NCI-H1417 (cell line): Measurements from ENCODE around the gene UGT1A4.

Experiments used
- DNase-seq, 3 experiments: peaks; one replicate each; lab custom pipeline; 2025; lab: John Stamatoyannopoulos, UW

The UGT1A4 gene

GRCh38 chr2:233718552-233718951 lies at the start of gene UGT1A4:
Gene UGT1A4, plus strand, starts transcription at chr2:233718736. Its CDS starts 85 bp downstream, at chr2:233718821.
- peak in 1 of 3 experiments; percentile 7 for DNase-seq

DNA sequence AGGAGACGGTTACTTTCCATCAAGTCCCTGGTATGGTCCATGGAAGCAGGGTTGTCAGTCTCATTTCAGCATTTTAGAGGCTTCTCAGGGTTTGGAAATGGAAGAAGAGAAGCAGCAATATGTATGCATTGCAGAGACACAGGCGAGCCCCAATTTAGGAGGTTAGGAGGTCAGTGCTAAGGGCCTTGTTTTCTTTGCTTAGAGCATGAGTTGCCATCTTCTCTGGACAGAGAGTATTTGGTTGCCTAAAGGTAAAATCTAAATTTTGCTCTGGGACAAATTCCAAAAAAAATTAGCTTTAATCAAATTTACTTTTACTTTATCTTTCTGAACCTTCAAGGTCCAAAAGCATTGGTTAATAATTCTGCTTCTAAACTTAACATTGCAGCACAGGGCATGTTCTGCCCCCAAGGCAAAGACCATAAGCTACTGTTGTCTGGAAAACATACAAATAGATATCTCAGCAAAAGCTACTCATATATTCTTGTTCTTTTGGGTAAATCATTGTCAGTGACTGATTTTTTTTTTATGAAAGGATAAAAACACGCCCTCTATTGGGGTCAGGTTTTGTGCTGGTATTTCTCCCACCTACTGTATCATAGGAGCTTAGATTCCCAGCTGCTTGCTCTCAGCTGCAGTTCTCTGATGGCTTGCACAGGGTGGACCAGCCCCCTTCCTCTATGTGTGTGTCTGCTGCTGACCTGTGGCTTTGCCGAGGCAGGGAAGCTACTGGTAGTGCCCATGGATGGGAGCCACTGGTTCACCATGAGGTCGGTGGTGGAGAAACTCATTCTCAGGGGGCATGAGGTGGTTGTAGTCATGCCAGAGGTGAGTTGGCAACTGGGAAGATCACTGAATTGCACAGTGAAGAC lies 47.0 kb upstream of the UGT1A4 start, which contains the start of gene UGT1A9:
UGT1A9 (plus strand) TSS at position 609 of the 872 bp plus-strand sequence; CDS start at position 646, 37 bp downstream.
- no peak for DNase-seq

- no peak for DNase-seq
Observed at GRCh38 chr2:233672886-233673285, 45.6 kb upstream of the UGT1A4 start.

- no peak for DNase-seq
Observed at GRCh38 chr2:233673896-233674295, 44.6 kb upstream of the UGT1A4 start.

GRCh38 chr2:233674314-233674713 lies 44.2 kb upstream of the UGT1A4 start:
- DNase-seq = no peak

DNA sequence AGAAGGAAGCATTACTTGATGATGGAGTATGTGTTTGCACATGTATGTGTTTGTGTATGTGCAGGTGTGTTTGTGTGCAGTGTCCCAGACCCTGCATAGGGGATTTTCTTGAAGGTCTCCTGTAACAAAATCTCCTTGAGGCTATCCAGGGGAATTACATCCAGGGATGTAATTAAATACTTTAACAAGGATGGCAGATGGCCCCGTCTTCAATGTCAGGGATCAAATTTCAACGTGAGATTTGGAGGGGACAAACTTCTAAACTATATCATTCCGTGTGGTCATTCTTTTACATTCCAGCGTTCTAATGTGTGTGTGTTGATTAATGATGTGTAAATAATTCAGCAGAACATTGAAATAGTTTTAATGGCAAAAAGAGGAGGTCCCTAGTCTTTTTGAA lies 43.5 kb upstream of the UGT1A4 start:
- peak in 1 of 3 experiments; percentile 37 for DNase-seq

DNA sequence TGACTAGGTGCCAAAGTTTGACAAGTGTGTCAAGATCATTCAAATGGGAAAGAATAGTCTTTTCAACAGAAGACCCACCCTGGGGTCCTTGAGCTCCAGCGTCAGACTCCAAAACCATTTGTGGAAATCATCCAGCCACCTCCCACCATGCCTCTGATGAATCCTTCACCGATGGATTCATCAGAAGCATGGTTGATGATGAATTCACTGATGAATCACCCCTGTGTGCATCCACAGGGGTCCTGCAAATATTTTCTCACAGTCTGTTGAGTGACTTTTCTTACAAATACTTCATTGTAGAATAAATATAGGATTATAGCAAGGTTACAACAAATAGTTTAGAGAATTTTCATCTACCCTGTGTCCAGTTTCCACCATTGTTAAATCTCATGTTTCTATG lies 42.5 kb upstream of the UGT1A4 start:
- DNase-seq = no peak

DNA sequence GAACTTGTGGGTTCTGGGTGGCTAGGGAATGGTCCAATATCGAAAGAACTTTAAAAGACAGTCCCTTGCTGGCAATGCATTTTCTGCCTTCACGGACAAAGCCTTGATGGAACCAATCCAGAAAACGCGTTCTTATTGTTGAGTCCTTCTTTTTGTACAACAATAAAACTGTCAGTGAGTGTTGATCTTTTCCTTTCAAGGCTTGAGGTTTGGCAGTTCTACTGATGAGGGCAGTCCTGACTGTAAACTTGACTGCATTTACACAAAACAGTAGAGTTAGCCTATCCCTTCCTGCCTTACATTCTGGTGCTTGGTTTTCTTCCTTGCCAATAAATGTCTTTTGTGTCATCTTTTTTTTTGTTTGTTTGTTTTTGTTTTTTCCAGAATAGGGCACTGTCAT lies 39.3 kb upstream of the UGT1A4 start:
- DNase-seq = no peak

DNA sequence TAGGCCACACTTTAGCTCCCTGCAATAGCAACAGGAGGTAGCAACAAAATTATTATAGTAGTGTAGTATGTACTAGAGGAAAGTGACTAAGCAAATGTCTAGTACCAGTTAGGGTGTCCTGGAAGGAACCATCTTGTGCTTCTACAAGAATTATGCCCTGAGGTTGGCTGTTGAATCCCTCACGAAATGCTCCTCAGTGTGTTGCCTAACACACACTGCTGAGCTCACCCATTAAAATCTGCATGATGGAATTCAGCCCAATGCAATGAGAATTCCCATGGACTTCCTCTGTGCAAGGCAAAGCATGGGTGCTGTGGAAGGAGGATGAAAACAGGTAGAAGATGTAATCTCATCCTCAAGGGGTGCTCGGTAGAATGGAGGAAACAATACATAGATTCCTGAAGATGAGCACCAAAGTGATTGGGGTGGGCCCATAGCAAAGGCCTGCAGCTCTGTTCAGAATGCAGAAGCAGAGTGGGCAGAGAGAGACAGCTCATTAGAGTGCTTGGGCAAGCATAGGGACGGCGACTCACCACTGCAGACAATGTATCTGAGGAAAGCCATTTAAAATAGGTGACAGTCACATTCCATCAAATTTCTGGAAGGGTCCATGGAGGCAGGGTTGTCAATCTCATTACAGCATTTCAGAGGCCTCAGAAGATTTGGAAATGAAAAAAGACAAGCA lies 38.0 kb upstream of the UGT1A4 start:
- DNase-seq = no peak

GRCh38 chr2:233681521-233682099 lies 36.9 kb upstream of the UGT1A4 start, which contains the start of gene UGT1A7:
Gene UGT1A7, plus strand, starts transcription at chr2:233681901. Its CDS starts 37 bp downstream, at chr2:233681938.
- DNase-seq = no peak

- DNase-seq = no peak
Observed at GRCh38 chr2:233684640-233685039, 33.9 kb upstream of the UGT1A4 start.

DNA sequence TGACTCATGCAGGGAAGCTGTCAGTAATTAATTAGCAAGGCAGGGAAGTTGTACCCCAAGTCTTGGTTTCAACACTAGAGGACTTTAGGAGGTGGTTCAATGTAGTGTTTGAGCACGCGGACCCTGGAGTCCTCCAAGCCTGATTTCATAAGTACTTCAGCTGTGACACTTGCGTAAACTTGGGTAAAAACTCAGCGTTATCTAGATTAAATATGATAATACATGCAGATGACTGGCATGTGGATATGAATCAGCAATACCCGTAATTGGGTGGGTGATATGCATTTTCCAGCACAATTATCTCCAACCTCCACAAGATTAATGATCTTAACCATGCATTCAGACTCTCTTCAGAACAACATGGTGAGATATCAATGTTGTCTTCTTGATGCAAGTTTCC lies 31.6 kb upstream of the UGT1A4 start:
- DNase-seq = no peak

- DNase-seq = no peak
Observed at GRCh38 chr2:233688341-233688740, 30.2 kb upstream of the UGT1A4 start.

DNA sequence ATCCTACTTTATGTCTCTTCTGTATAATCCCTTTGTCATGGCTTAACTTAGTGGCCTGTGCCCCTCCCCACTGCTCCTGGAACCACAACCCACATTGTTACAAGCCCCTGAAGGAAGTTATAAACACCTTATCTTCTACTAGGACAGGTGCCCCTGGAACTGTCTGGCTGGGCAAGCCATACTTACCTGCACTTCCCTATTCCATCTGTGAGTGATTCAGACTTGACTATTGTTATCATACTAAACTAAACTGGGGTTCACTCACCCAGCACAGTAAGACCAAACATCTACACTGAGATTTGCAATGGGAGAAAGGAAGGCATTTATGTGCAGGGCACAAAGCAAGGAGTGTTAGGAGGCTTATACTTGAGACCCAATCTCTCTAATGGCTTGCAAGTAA lies 29.5 kb upstream of the UGT1A4 start:
- no peak for DNase-seq

- no peak for DNase-seq
Observed at GRCh38 chr2:233689501-233689900, 29.0 kb upstream of the UGT1A4 start.

GRCh38 chr2:233690444-233690843 lies 28.1 kb upstream of the UGT1A4 start:
- DNase-seq = no peak

DNA sequence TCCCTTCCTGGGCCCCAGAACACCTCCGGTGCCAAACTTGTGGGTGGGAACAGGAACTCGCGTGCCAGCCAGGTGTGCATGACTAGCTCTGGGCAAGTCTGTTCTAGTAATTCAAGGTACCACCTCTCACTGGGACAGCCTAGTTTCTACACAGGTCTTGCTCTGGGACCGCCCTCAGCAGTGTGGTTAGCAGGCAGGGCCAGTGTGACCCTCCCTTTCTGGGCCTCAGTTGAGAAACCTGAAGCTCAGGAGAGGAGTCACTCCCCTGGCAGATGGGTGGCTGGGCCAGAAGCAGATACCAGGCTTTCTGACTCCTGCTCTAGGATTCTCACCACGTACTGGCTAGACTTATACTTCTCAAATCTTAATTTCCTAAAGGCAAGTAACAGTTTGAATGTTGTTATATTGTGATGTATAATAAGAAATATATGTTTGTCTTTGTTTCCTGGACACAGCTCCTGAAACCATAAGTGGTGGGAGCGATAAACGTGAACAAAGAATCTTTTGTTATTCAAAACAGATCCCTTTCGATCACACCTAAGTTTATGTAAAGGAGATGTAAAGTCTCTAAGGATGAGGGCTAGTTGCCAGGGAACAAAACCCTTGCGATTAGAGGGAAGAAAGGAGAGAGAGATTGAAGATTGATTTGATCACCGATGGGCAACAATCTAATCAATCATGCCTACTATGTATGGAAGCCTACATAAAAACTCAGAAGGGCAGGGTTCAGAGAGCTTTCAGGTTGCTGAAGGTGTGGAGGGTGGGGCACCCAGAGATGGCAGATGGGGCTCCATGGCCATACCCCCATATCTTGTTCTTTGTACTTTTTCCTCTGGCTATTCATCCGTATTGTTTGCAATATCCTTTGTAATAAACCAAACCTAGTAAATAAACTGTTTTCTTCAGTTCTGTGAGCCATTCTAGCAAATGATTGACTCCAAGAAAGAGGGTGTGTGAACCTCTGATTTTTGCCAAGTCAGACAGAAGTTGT lies 26.8 kb upstream of the UGT1A4 start:
- no peak for DNase-seq

DNA sequence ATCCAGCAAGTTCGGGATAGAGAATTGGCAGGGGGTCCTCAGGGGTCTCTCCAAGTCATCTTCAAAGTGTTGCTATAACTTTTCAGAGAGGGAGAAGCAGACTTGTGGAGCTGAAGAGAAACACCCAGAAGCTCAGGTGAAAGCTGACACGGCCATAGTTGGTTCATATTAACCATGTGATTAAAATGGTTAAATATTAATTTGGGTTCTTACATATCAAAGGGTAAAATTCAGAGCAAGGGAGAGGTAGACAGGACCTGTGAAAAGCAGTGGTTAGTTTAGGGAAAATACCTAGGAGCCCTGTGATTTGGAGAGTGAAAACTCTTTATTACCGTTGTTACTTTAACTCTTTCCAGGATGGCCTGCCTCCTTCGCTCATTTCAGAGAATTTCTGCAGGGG lies 25.9 kb upstream of the UGT1A4 start, which contains the start of gene UGT1A6:
UGT1A6 (plus strand) TSS at position 243 of the 400 bp plus-strand sequence; CDS start at position 358, 115 bp downstream.
- no peak for DNase-seq

GRCh38 chr2:233693963-233694362 lies 24.6 kb upstream of the UGT1A4 start:
- no peak for DNase-seq

DNA sequence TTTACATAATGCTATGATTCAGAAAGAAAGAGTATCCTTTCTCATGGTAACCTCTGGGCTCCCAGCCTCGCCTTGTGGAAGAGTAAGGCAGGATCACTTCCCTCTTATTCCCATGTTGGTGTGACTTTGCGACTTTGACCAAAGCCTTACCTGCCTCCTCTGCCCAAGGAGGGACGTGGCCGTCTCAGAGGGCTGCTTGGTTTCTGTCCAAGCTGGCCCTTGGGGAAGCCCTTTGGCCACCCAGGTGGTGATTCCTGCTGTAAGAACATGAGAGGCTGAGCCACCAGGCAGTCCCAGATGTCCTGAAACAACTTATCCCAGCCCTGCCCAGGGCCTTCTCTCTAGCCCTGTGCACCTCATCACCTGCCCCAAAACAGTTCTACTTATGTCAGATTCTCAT lies 19.8 kb upstream of the UGT1A4 start:
- DNase-seq = no peak

GRCh38 chr2:233699424-233700027 lies 19.0 kb upstream of the UGT1A4 start:
- no peak for DNase-seq
